ENCODE results near the gene RAB31. TPM values are rescaled to one million over a fixed set of nuclear protein-coding genes. Genes with fewer than 3 reads are reported as not detected.
A peak's percentile ranks its signal among the peaks of the same experiment; 100 is the strongest.
"Not testable (repeated sequence)": the region's sequence is repeated elsewhere in the genome, so short reads cannot be mapped to it uniquely, and the experiment has no call there.

The RAB31 gene
- total RNA-seq, 1 donor from 2014 or later, result 28.1 TPM

DNA sequence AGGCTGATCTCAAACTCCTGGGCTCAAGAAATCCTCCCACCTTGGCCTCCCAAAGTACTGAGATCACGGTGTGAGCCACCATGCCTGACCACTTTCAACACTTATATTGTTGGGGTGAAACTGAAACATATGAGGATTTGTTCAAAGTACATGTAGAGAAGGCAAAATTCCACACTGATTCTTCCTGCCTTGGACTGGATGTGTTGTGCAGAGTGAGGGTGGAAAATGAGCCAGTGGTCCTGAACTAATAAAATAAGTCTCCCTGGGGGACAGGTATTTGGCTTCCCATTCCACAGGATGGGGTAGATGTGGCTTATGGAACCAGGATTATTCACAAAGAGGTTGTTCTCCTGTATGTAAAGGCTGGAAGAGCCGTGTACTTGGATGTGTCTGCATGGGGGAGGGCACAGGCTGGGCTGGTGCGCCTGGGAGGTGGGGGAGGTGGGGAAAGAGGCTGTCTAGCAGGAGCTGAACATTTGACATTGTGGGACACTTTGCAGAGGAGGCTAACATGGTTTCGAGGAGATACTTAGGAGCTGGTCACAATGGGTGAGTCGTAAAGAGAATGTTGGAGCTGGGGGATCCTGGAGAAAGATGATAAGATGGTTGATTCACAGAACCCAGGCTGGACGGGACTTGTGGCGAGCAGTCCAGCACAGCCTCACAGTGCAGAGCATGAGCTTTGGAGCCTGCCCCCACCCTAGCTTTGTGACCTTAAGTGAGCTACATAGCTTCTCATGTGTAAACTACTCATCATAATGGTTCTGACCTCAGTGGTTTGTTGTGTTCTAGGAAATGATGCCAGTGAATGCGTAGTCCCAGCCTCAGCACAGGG is 177.3 kb downstream of the RAB31 start, which contains the start of gene TXNDC2:
Gene TXNDC2 (plus strand): TSS at position 804 of the 835 bp plus-strand sequence. CDS start 708 bp downstream, outside the sequence.
- no peak for DNase-seq (ENCODE audit: low read depth)

DNA sequence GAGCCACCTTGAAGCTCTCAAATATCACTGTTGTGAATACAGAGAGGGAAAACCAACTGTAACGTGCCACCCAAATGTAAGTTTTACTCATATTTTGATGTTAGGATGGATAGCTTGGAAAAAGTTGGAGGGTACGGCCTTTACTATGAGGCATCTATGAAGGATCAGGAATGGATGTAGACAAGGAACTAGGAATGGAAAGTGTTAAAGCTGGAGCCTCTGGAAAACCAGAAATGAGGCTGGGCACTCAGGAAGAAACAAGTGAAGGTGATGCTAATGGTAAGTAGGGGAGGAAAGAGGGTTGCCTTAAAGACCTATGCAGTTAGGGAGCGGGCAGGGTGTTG is 177.9 kb downstream of the RAB31 start:
- no peak for DNase-seq (ENCODE audit: low read depth)

DNA sequence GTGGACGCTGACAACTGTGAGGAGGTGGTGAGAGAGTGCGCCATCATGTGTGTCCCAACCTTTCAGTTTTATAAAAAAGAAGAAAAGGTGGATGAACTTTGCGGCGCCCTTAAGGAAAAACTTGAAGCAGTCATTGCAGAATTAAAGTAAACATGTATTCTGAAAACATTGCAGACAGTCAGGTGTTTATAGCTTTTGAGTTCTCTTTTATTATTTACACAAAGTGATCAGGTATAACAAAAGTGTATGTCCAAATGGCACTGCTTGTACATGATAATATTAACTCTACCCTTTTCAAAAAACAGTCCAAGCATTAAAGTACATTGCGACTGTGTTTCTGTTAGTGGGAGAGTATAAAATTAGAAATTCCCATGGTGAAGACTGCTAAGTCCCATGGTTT is 179.9 kb downstream of the RAB31 start:
- DNase-seq (ENCODE audit: low read depth), result no peak

GRCh38 chr18:9890196-9890595 is 182.1 kb downstream of the RAB31 start:
- DNase-seq (ENCODE audit: low read depth), result no peak

- no peak for DNase-seq (ENCODE audit: low read depth)
Measured at GRCh38 chr18:9890957-9891356, 182.9 kb downstream of the RAB31 start.

DNA sequence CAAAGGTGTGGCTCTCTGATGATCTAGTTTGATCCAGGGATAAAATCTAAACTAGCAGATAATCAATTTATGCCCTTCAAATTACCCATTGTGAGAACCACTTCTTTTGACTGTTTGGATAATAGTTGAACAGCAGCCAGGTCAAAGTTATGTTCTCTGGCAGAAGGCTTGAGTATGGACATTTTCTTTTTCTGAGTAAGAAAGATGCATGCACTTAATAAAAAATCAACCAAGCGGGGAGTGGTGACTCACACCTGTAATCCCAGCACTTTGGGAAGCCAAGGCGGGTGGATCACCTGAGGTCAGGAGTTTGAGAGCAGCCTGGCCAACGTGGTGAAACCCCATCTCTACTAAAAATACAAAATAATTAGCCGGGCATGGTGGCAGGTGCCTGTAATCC is 183.4 kb downstream of the RAB31 start:
- DNase-seq (ENCODE audit: low read depth), result peak; percentile 84

DNA sequence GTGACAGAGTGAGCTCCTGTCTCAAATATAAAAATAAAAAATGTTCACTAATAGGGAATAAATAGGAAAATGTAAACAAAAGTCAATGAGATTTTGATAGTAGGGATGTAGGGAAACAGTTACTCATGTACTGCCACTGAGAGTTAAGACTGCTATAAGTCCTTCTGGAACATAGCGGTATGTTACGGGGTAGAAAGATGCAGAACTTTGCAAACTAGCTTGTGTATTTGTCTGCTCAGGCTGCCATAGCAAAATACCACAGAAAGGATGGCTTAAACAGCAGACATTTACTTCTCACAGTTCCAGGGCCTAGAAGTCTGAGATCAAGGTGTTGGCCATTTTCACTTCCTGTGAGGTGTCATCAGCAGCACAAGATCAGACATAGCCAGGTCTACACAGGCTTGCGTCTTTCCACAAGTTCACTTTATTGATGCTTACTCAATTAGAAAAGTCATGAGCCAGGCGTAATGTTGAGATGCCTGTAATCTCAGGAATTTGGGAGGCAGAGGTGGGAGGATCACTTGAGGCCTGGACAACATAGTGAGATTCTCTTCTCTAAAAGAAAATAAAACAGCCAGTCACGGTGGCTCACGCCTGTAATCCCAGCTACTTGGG is 186.5 kb downstream of the RAB31 start:
- no peak for DNase-seq (ENCODE audit: low read depth)

DNA sequence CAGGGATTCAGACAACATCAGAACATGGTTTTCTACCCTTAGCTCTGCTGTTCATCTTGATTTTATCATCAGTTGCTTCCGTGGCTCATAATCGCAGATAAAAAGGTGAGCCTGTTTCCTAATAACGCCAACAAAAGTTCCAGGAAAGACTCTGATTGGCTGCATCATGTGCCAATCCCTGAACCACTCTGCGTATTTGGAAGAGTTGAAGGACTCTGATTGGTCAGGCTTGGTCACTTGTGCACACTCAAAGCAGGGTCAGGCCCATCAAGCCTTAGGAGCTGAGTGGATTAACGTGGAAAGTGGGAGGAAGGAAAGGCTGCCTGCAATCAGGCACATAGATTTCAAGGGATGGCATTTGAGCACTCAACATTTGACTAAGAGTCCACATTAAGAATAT is 189.0 kb downstream of the RAB31 start:
- DNase-seq (ENCODE audit: low read depth), result no peak

- not testable (repeated sequence) for DNase-seq (ENCODE audit: low read depth)
Measured at GRCh38 chr18:9897787-9898291, 189.7 kb downstream of the RAB31 start.

- peak; percentile 91 for DNase-seq (ENCODE audit: low read depth)
Measured at GRCh38 chr18:9898792-9899549, 190.9 kb downstream of the RAB31 start.

DNA sequence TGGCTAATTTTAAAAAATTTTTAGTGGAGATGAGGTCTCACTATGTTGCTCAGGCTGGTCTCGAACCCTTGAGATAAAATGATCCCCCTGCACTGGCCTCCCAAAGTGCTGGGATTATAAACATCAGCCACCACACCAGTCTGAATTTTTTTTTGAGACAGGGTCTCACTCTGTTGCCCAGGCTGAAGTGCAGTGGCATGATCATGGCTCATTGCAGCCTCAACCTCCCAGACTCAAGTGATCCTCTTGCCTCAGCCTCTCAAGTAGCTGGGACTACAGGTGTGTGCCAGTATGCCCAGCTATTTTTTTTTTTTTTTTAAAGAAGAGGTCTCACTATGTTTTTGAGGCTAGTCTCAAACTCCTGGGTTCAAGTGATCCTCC is 191.4 kb downstream of the RAB31 start:
- DNase-seq (ENCODE audit: low read depth), result not testable (repeated sequence)

GRCh38 chr18:9900699-9901098 is 192.6 kb downstream of the RAB31 start:
- DNase-seq (ENCODE audit: low read depth), result no peak

- DNase-seq (ENCODE audit: low read depth), result peak; percentile 41
Measured at GRCh38 chr18:9901377-9901776, 193.3 kb downstream of the RAB31 start.

DNA sequence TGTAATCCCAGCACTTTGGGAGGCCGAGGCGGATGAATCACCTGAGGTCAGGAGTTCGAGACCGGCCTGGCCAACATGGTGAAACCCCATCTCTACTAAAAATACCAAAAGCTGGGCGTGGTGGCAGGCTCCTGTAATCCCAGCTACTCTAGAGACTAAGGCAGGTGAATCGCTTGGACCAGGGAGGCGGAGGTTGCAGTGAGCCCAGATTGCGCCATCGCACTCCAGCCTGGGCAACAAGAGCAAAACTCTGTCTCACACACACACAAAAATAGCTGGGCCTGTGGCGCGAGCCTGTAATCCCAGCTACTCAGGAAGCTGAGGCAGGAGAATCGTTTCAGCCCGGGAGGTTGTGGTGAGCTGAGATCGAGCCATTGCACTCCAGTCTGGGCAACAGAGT is 194.2 kb downstream of the RAB31 start:
- not testable (repeated sequence) for DNase-seq (ENCODE audit: low read depth)

DNA sequence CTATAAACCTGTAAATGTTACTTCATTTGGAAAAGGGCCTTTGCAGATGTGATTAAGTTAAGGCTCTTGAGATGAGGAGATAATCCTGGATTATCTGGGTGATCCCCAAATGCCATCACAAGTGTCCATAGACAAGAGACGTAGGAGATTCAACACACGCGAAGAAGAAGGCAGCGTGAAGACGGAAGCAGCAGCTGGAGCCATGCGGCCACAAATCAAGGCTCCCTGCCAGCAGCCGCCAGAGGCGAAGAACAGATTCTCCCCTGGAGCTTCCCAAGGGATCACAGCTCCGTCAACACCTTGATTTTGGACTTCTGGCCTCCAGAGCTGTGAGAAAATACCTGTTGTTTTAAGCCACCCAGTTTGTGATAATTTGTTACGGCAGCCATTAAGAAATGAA is 194.7 kb downstream of the RAB31 start:
- no peak for DNase-seq (ENCODE audit: low read depth)

GRCh38 chr18:9905401-9905922 is 197.4 kb downstream of the RAB31 start:
- peak; percentile 92 for DNase-seq (ENCODE audit: low read depth)

DNA sequence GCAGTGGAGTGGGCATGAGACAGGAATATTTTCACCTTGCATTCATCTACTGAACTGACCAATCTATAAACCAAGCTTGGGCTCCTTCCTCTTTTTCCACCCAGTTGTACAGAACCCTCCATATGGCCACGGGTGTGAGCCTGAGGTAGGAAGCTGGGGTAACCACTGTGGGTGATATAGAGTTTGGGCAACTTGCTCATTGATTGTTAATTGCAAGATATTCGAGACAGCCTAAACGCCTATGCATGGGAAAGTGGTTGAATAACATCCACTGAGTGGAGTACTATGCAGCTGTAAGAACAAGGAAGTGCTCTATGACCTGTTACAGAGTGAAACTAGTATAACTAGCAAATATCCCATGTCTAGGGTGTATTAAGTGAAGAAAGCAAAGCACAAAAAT is 198.4 kb downstream of the RAB31 start:
- no peak for DNase-seq (ENCODE audit: low read depth)

- no peak for DNase-seq (ENCODE audit: low read depth)
Measured at GRCh38 chr18:9907867-9908266, 199.8 kb downstream of the RAB31 start.

DNA sequence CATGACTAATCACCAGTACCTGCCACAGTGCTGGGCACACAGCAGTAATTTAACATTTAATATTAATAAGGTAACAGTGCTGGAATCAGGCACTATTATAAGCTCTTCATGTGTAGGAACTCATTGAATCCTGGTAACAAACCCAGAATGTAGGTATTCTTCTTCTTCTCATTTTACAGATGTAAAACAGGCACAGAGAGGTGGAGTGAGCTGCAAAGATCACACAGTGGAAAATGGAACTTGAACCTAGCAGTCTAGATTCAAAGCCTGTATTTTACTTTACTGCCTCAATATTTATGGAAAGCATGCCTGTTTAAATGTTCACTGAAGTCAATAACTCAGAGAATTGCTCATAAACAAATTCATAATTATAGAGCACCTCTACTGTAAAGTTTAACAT is 202.0 kb downstream of the RAB31 start:
- no peak for DNase-seq (ENCODE audit: low read depth)

DNA sequence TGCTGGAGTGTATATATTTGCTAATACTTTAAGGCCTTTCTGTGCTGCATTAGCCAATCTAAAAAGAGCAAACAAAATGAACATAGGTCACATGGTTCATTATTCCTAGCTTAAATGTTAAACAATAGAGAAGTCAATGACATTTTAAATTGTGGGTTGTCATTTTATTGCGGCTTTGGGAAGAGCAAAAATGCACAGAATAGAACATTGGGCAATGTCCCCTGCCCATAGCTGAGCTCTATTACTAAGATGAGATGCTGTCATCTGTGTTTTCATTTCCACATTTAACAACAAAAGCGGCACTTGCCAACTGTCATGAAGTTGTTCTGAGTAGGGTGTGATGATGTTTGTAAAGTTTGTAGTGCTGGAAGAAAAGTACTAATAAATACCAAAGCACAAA is 202.6 kb downstream of the RAB31 start:
- no peak for DNase-seq (ENCODE audit: low read depth)

DNA sequence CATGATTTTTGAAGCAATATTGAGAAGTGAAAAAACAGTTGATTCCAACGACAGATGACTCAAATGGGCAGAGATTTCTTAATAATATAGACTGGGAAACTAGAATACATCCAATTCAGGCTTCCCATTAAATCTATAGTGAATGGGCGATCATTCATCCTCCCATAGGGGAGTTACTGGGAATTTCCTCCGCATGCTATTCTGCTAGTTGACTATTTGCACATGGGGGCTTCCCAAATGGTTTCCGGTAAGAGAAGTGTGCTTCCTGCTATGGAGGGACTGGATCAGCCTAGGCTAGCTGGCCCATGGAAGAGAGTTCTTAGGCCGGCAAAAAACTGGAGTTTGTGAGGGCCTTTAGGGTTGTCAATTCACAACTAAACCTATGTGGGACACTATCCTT is 203.1 kb downstream of the RAB31 start:
- no peak for DNase-seq (ENCODE audit: low read depth)
